Activated CD4-positive, alpha-beta T cell treated with anti-CD3 and anti-CD28 coated beads, Interleukin-2, amount 50 U/mL, for 16 hours (primary cell): ENCODE data around the gene C1orf185.
"Not testable (repeated sequence)": the region's sequence is repeated elsewhere in the genome, so short reads cannot be mapped to it uniquely, and the experiment has no call there.

Experiments
- DNase-seq: peaks from one replicate; pipeline ENCODE4 v3.0.0-alpha.2; 2020

Gene C1orf185

DNA sequence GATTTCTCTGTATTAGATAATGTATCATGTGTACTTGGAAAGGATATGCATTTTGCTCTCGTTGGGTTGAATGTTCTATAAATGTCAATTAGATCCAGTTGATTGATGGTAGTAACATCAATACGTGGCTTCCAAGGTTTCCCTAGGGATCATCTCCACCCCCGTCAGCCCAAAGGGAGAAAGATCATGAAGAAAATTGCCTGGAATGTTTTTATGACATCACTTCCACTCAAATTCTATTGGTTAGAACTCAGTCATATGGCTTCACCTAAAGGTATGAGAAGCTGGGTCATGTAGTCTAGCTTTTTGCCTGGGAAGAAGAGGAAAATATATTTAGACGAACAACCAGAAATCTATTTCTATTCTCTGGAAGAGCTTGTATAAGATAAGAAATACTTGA, at the start of gene C1orf185:
TSS of gene C1orf185 (plus strand) at position 253 of the 400 bp plus-strand sequence. CDS start at position 259, 6 bp downstream.
- no peak for DNase-seq

DNA sequence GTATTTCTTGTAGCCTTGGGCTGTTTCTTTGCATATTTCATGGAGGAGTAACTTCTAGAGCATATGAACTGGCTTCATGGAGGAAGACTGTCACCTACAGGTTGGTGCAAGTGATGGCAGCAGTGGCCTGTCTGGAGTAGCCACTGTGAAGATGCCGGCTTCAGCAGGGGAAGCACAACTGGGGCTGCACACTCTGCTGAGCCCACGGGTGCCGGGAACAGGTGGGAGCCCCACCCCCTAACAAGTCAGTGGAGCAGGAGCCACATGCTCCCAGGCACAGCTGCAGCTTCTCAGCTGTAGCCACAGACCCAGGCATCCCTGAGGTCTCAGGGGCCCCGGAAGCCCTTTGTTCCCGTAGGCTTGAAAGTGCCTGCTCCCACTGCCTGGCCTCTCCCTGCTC, 43.2 kb upstream of the C1orf185 start:
- no peak for DNase-seq

DNA sequence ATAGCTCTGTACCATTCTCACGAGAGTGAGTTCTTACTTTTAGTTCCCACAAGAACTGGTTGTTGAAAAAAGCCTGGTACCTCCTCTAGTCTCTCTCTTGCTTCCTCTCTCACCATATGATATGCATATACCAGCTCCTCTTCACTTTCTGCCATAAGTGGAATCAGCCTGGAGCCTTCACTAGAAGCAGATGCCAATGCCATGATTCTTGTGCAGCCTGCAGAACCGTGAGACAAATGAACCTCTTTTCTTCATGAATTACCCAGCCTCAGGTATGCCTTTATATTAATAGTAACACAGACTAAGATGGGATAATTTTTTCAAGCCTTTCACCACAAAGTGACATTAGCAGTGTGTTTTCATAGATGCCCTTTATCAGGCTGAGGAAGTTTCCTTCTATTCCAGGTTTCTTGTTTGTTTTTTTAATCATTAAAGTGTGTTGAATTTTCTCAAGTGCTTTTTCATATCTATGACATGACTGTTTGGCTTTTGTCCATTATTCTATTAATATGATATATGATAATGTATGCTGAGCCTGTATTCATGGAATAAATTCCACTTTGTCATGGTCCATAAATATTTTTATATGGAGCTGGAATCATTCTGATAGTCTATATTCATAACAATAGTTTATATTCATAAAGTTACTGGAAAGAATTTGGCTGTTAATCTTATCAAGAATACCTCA, 40.7 kb upstream of the C1orf185 start:
- DNase-seq: no peak

- no peak for DNase-seq
Observed at GRCh38 chr1:51063121-51063520, 38.9 kb upstream of the C1orf185 start.

GRCh38 chr1:51070011-51070410, 32.0 kb upstream of the C1orf185 start:
- DNase-seq: no peak

- DNase-seq: no peak
Observed at GRCh38 chr1:51070640-51071039, 31.4 kb upstream of the C1orf185 start.

DNA sequence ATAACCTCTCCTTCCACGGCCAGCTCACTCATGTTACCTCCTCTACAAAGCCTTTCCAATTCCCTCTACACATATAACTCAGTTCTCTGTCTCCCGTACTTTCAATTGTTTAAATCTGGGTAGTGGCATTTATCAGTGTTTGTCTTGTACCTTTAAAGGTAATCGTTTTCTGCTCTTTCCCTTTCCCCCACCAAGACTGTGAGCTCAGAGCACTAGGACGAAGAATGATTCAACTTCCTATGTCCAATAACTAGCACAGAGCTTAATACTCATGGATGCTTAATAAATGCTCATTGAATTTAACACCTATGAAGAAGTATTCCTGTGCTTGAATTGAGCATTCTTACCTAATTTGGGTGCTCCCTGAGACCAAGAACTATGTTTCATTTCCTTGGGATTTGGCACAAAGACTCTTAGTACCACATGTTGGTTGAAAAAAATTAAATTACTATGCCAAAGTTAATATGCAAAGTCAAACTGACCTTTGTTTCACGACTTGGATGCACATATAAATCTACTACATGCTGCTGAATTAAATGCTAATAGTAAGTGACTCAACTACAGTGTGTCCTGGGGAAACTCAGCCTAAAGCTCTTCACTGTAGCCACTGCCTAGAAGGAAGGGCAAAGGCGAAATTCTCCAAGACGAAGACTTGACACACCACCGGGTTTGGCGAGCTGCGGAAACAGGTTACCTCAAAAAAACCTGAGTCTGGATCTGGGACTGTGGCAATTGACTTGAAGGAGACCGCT, 30.6 kb upstream of the C1orf185 start:
- no peak for DNase-seq

GRCh38 chr1:51072043-51072439, 30.0 kb upstream of the C1orf185 start:
- no peak for DNase-seq

GRCh38 chr1:51072651-51073050, 29.4 kb upstream of the C1orf185 start:
- no peak for DNase-seq

- no peak for DNase-seq
Observed at GRCh38 chr1:51073456-51073855, 28.6 kb upstream of the C1orf185 start.

- no peak for DNase-seq
Observed at GRCh38 chr1:51086496-51087271, 15.3 kb upstream of the C1orf185 start.

- DNase-seq: no peak
Observed at GRCh38 chr1:51088474-51088873, 13.6 kb upstream of the C1orf185 start.

DNA sequence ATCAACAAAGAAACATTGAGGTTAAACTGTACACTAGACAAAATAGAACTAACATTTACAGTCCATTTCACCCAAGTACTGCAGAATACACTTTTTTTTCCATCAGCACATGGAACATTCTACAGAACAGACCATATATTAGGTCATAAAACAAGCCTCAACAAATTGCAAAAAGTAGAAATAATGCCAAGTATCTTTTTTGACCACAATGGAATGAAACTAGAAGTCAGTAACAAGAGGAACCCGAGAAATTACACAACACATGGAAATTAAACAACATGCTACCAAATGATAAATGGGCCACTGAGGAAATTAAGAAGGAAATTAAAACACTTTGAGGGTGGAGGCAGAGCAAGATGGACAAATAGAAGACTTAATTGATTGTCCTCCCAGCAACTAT, 8.4 kb upstream of the C1orf185 start:
- no peak for DNase-seq

DNA sequence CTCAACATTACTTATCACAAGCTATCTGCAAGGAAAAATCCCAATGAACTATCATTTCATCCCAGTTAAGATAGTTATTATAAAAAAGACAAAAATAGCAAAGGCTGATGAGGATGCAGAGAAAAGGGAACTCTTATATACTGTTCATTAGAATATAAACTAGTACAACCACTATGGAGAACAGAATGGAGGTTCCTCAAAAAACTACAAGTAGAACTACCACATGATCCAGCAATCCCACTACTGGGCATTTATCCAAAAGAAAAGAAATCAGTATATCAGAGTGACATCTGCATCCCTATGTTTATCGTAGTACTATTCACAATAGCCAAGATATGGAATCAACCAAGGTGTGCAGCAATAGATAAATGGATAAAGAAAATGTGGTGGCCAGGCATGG, 4.9 kb upstream of the C1orf185 start:
- no peak for DNase-seq

DNA sequence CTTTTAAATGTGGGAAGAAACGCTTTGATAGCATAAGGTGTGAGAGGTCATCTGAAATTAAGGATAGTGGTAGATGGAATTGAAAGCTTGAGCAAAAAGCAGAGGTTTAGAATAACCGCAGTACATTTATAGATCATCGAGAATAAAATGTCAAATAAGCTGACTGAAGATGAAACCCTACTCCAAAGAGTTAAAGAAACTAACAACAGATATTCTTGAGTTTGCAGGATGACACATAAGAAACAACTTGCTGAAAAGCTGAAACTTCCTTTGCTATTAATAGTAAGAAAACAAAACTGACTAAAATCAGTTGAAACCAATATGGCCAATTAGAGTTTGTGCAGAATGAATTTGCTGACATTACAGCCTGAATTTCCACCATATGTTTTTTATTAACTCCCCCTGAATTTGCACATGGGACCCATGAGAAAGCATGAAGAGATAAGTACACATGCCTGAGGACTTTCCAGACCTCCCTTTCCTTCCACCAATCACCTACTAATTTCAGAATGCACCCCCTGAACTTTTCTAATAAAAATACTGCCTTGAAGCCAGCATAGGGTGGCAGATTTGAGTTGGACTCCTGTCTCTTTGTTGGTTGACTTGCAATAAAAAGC, 1.7 kb upstream of the C1orf185 start:
- DNase-seq: peak; percentile 10

DNA sequence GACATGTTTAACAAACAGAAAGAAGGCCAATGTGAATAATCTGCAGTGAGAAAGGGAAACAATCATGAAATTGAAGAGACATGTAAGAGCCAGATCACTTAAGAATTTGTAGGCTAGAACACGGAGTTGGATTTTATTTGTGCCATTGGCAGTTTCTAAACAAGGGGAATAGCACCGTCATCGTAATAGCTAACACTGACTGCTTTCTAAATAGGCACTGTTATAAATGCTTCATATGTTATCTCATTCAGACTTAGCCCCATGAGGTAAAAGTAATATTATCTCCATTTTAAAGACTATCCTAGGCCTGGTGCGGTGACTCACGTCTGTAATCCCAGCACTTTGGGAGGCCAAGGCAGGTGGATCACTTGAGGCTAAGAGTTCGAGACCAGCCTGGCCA, 12.1 kb downstream of the C1orf185 start:
- DNase-seq: no peak

DNA sequence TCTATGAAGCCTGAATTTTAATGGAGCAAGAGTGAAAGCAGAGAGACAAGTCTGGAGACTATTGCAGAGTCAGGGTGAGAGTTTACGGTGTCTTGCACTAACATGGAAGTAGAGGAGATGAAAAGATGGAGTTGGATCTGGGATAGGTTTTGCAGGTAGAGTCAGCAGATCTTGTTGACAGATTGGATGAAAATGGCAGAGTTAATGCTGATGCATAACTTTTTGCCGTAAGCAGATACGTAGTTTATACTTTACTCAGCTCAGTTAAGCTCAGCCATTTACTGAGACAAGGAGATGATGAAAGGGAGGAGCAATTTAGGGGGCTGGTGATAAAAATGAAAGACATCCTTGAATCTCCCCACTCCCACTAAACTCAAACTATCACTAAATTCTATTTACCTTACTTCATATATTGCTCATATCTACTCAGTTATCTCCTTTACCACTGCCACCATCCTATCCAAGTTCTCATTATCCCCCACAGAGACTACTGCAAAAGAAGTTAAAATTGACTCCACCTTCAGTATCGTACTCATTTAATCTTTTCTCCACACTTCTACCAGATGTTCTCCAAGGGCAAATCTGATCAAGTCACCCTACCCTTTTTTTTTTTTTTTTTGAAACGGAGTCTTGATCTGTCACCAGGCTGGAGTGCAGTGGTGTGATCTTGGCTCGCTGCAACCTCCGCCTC, 13.8 kb downstream of the C1orf185 start:
- no peak for DNase-seq

DNA sequence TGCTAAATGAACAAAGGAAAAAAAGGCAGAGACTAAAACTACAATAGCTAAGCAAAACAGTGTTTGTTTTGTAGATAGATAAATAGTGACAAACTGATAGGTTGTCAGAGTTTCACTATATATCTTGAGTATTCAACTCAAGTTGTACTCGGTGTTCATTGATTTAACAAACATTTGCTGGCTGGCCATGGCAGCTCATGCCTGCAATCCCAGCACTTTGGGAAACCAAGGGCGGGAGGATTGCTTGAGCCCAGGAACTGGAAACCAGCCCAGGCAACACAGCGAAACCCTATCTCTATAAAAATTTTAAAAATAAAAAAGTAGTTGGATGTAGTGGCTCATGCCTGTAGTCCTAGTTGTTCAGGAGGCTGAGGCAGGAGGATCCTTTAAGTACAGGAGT, 17.3 kb downstream of the C1orf185 start:
- DNase-seq: no peak

DNA sequence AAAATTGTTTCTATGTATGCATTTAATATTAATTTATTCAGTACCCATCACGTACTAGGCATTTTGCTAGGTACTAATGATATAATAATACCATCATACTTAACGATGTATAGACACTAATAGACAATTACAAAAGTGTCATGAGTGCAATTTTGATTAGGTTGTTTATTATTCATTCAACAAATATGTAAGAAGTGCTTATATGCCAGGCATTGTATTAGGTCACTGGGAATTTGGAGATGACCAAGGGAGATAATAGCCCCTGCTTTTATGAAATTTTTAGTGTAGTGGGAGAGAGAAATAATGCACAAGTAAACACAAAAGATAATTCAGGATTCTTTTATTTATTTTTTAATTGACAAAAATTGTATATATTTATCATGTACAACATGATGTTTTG, 18.6 kb downstream of the C1orf185 start:
- DNase-seq: no peak

- DNase-seq: not testable (repeated sequence)
Observed at GRCh38 chr1:51127152-51127551, 25.1 kb downstream of the C1orf185 start.

DNA sequence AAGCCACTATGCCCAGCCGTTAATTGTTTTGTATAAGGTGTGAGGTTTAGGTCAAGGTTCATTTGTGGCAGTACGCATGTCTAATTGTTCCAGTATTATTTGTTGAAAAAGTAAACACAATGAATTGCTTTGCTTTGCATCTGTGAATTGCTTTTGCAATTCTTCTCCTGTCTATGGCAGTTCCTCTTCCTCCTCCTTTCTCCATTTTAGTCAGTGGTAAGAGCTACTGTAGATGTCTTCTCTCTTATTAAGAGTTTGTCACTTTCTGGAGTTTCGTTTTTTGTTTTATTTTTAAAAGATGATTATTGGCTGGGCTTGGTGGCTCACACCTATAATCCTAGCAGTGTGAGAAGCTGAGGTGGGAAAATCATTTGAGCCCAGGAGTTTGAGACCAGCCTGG, 29.2 kb downstream of the C1orf185 start:
- no peak for DNase-seq

DNA sequence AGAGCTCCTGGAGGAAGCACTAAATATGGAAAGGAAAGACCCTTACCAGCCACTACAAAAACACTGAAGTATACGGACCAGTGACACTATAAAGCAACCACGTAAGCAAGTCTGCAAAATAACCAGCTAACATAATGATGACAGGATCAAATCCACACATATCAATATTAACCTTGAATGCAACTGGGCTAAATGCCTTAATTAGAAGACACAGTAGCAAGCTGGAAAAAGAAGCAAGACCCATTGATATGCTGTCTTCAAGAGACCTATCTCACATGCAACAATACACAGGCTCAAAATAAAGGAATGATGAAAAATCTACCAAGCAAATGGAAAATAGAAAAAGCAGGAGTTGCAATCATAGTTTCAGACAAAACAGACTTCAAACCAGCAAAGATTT, 31.0 kb downstream of the C1orf185 start:
- DNase-seq: no peak

- not testable (repeated sequence) for DNase-seq
Observed at GRCh38 chr1:51137696-51138095, 35.7 kb downstream of the C1orf185 start.
